Suprapubic skin (tissue), 4 donors: ENCODE results near the gene NMU.

Experiments used
- CTCF ChIP-seq, 2 donors: fragments of 200-600 bp in 1 of 2; fragments of 450-650 bp in 1 of 2; sonication (generic) in 1 of 2; IDR thresholded peaks; one replicate each; pipeline ENCODE4 v1.5.1; 2016 to 2019; ENCODE audit warnings: antibody characterized with exemption in 2 of 2, mild to moderate bottlenecking in 1 of 2, moderate library complexity in 1 of 2
- EP300 ChIP-seq: sonication (generic); formaldehyde crosslinking; IDR thresholded peaks from one replicate; pipeline ENCODE4 v1.6.1; 2017; ENCODE audit warnings: antibody characterized with exemption
- POLR2A ChIP-seq, 2 donors: fragments of 450-650 bp; IDR thresholded peaks; one replicate each; pipeline ENCODE4 v1.6.1; 2017; ENCODE audit warnings: antibody characterized with exemption in 2 of 2, mild to moderate bottlenecking in 2 of 2, moderate library complexity in 2 of 2
- POLR2AphosphoS5 ChIP-seq, 3 donors: sonication (generic); formaldehyde crosslinking; IDR thresholded peaks; one replicate each; pipeline ENCODE4 v1.6.1; 2017; ENCODE audit warnings: antibody characterized with exemption in 3 of 3

DNA sequence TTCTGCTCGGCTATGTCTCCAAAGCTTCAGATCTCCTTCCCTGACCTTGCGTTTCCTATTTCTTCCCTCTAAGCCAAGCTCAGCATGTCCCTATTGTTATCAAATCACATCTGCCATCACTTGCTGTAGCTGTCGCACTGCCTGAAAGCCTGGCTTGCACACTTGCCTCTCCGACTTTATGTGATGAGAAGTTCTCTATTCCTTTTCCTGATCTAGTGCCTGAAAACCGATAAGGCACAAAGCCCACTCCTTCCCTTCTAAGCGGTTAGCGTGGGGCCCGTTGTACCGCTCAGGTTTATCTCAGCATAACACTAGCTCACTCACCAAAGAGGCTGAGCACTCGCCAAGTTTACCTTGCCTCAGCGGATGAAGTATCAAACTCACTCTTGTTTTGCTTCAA lies 816 bp downstream of the NMU start:
- no peak for TF ChIP-seq CTCF (IDR thresholded peaks at IDR 0.05)
- TF ChIP-seq POLR2A (IDR thresholded peaks at IDR 0.05), result no peak
- TF ChIP-seq POLR2AphosphoS5 (IDR thresholded peaks at IDR 0.05), result no peak
- no peak for TF ChIP-seq EP300
